ENCODE results near the gene RAMACL. TPM values are rescaled to one million over a fixed set of nuclear protein-coding genes. Genes with fewer than 3 reads are reported as not detected.
"Not testable (repeated sequence)": the region's sequence is repeated elsewhere in the genome, so short reads cannot be mapped to it uniquely, and the experiment has no call there.

Gene RAMACL
- total RNA-seq, 6 donors from 2014 or later, result 3.7 to 13.0 (median 7.9) TPM

- peak overlapping the region; percentile 29 to 53 (median 34) for H3K27ac ChIP-seq
- WGBS, 2 donors, result 35 to 50% methylated on average over 4 of the region's 4 CpGs
Measured at GRCh38 chr6:166542580-166542912, 43.9 kb downstream of the RAMACL start.

DNA sequence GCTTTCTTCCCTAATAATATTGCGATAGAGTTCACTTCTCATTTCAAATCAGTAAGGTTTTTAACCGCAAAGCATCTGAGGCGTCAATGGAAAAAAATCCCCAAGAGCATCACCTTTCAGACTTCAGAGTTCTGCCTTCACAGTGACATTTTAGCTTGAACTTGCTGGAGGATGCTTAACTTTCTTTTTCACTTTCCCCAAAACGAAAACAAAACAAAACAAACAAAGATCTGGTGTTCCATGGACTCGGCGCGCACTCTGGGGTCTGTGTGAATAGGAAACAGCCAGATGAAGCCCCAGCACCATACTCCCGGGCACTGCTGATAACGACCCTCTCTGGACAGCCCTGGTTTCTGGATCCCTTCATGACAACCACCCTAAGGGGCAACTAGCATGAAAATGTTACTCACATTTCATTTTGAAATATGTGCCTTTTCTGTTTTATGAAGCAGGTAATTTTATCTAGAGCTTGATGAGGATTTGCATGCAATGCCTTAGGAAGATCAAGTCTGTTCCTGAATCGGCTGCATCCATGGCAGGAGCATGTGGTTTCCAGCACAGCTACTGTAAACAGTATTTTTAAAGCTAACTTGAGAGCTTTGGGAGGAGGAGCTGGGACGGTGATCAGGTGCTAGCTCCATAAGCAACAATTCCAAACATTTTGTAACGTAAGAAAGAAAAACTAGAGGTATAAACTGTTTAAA lies 44.5 kb downstream of the RAMACL start:
- Histone ChIP-seq H3K4me3 (no peak overlapping the region), H3K27ac (peak overlapping the region; percentile 29 to 60 (median 36)), H3K36me3 (peaks cover 0 to 45% (median 20%) of the 10 kb centered on the region in 4 donors), H3K9me3 (no peaks in the 10 kb centered on the region), H3K27me3 (no peaks in the 10 kb centered on the region), H3K4me1 (peaks cover 0 to 24% (median 17%) of the 10 kb centered on the region in 4 donors)
- no peak for TF ChIP-seq EP300 (IDR thresholded peaks at IDR 0.05)
- TF ChIP-seq POLR2AphosphoS5 (IDR thresholded peaks at IDR 0.05), result no peak
- TF ChIP-seq, protein P1, sequence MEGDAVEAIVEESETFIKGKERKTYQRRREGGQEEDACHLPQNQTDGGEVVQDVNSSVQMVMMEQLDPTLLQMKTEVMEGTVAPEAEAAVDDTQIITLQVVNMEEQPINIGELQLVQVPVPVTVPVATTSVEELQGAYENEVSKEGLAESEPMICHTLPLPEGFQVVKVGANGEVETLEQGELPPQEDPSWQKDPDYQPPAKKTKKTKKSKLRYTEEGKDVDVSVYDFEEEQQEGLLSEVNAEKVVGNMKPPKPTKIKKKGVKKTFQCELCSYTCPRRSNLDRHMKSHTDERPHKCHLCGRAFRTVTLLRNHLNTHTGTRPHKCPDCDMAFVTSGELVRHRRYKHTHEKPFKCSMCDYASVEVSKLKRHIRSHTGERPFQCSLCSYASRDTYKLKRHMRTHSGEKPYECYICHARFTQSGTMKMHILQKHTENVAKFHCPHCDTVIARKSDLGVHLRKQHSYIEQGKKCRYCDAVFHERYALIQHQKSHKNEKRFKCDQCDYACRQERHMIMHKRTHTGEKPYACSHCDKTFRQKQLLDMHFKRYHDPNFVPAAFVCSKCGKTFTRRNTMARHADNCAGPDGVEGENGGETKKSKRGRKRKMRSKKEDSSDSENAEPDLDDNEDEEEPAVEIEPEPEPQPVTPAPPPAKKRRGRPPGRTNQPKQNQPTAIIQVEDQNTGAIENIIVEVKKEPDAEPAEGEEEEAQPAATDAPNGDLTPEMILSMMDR (IDR thresholded peaks at IDR 0.05), result no peak
- TF ChIP-seq POLR2A (IDR thresholded peaks at IDR 0.05), result no peak
- 54 to 64% methylated on average over 12 of the region's 12 CpGs for WGBS, 2 donors
- ATAC-seq (ENCODE audit: low FRiP score in 2 of 2) (peak in 1 of 2 donors; percentile 11), DNase-seq (no peak)

More at GRCh38 chr6:166542580-166542912, 43.9 kb downstream of the RAMACL start:
- TF ChIP-seq POLR2A (IDR thresholded peaks at IDR 0.05), result no peak
- no peak for TF ChIP-seq POLR2AphosphoS5 (IDR thresholded peaks at IDR 0.05)
- no peak for TF ChIP-seq EP300 (IDR thresholded peaks at IDR 0.05)
- TF ChIP-seq, protein P1 (IDR thresholded peaks at IDR 0.05), result no peak
- Histone ChIP-seq H3K27me3 (no peaks in the 10 kb centered on the region), H3K36me3 (peaks cover 0 to 45% (median 19%) of the 10 kb centered on the region in 4 donors), H3K9me3 (no peaks in the 10 kb centered on the region), H3K4me1 (peaks cover 0 to 24% (median 17%) of the 10 kb centered on the region in 4 donors), H3K4me3 (no peak overlapping the region)
- no peak for DNase-seq
- ATAC-seq (ENCODE audit: low FRiP score in 2 of 2), result peak in 1 of 2 donors; percentile 74

- TF ChIP-seq, protein P1 (IDR thresholded peaks at IDR 0.05), result no peak
- TF ChIP-seq POLR2AphosphoS5 (IDR thresholded peaks at IDR 0.05), result no peak
- TF ChIP-seq EP300 (IDR thresholded peaks at IDR 0.05), result no peak
- TF ChIP-seq POLR2A (IDR thresholded peaks at IDR 0.05), result no peak
- Histone ChIP-seq H3K4me3 (peak overlapping the region in 2 of 4 donors; percentile 11 to 22), H3K36me3 (peaks cover 4 to 44% (median 19%) of the 10 kb centered on the region in 4 donors), H3K27ac (peak overlapping the region; percentile 26 to 60 (median 36)), H3K4me1 (peaks cover 0 to 24% (median 17%) of the 10 kb centered on the region in 4 donors), H3K27me3 (no peaks in the 10 kb centered on the region), H3K9me3 (no peaks in the 10 kb centered on the region)
- no peak for DNase-seq
- 79 to 84% methylated on average over 12 of the region's 12 CpGs for WGBS, 2 donors
- ATAC-seq (ENCODE audit: low FRiP score in 2 of 2), result no peak
Measured at GRCh38 chr6:166541366-166541765, 45.1 kb downstream of the RAMACL start.

DNA sequence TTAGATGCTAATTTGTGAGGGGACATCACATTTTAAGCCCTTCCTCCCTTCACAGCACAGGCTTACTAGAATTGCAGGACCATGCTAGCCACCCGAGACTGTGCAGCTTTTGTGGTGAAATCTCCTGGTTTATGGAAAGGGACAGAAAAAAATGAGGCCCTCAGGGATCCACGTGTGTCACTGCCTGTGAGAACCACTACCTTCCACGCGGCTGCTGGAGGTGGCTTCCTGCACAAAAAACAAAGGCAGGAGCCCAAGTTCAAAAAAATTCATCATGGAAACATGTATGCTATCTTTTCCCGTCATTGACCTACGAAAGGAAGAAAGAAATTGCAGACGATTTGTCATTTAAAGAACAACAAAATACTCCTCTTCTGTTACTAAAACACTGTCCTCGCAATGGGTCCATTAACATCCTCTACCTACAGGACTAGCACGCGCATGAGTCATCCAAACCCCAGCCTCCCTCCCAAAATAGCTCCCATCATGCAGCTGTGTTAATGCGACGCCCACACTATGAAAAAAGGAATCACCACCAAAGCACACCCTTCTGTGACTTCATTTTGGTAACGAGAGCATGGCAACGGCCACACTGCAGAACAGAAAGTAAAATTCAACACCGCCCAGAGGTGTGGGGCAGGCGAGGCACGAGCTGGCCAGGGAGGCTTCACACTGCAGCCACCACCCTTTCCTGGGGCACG lies 45.7 kb downstream of the RAMACL start:
- H3K36me3 ChIP-seq, result peaks cover 6 to 44% (median 24%) of the 10 kb centered on the region in 4 donors
- H3K4me1 ChIP-seq, result peaks cover 0 to 24% (median 17%) of the 10 kb centered on the region in 4 donors
- TF ChIP-seq POLR2A (IDR thresholded peaks at IDR 0.05), result no peak
- TF ChIP-seq POLR2AphosphoS5 (IDR thresholded peaks at IDR 0.05), result peak in 1 of 2 donors; percentile 54
- H3K4me3 ChIP-seq, result peak overlapping the region in 2 of 4 donors; percentile 11 to 22
- H3K27ac ChIP-seq, result peak overlapping the region; percentile 26 to 60 (median 46)
- H3K9me3 ChIP-seq, result no peaks in the 10 kb centered on the region
- WGBS, 2 donors, result 53 to 58% methylated on average over 18 of the region's 18 CpGs
- DNase-seq (no peak), ATAC-seq (ENCODE audit: low FRiP score in 2 of 2) (peak; percentile 62 to 78)
- H3K27me3 ChIP-seq, result no peaks in the 10 kb centered on the region

DNA sequence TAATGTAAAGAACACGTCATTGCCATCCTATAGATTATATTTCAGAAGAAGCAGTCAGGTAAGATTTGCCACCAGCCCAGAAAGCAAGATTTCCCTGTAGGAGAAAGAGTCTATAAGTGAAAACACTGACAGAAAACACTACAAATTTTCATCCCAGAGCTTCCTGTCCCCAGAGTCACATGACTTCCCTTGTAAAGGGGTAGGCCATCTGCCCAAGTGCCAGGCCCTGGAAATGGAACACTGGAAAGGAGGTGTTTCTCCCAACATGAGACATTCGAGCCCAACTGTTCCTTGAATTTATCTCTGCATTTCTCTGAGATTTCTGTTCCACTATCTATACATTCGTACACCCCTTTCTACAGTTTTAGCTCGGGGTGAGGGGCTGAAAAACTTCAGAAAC lies 46.9 kb downstream of the RAMACL start:
- Histone ChIP-seq H3K36me3 (peaks cover 7 to 46% (median 36%) of the 10 kb centered on the region in 4 donors), H3K27me3 (no peaks in the 10 kb centered on the region), H3K9me3 (no peaks in the 10 kb centered on the region), H3K4me3 (no peak overlapping the region), H3K4me1 (peaks cover 0 to 24% (median 17%) of the 10 kb centered on the region in 4 donors), H3K27ac (no peak overlapping the region)
- 88 to 89% methylated on average over 4 of the region's 4 CpGs for WGBS, 2 donors
- ATAC-seq (ENCODE audit: low FRiP score in 2 of 2) (no peak), DNase-seq (no peak)
- TF ChIP-seq, protein P1 (IDR thresholded peaks at IDR 0.05), result no peak
- TF ChIP-seq POLR2AphosphoS5 (IDR thresholded peaks at IDR 0.05) (no peak), POLR2A (IDR thresholded peaks at IDR 0.05) (no peak), EP300 (IDR thresholded peaks at IDR 0.05) (no peak)

DNA sequence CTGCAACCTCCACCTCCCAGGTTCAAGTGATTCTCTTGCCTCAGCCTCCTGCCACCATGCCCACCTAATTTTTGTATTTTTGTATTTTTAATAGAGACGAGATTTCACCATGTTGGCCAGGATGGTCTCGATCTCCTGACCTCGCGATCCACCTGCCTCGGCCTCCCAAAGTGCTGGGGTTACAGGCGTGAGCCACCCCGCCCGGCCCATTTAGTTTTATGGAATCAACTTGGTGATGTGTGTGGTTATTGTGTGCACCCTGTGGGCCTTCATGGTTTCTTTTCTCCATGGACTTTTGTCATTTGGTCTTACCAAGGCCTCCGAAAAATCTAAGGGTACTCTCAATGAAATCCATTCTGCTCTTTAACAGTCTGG lies 47.5 kb downstream of the RAMACL start:
- not testable (repeated sequence) for ATAC-seq (ENCODE audit: low FRiP score in 2 of 2)
- WGBS, 2 donors, result 95 to 98% methylated on average over 9 of the region's 9 CpGs

More for the DNA sequence above, 47.5 kb downstream of the RAMACL start:
- H3K4me1 ChIP-seq, result peaks cover 0 to 24% (median 17%) of the 10 kb centered on the region in 4 donors
- peaks cover 7 to 47% (median 36%) of the 10 kb centered on the region in 4 donors for H3K36me3 ChIP-seq
- H3K4me3 ChIP-seq, H3K27me3 ChIP-seq, DNase-seq, H3K9me3 ChIP-seq, H3K27ac ChIP-seq: not testable (repeated sequence)

Data from upper lobe of left lung (tissue), 6 donors.